DOHH2 (cell line): ENCODE measurements around the gene HOMER3.

Experiments
- H3F3A ChIP-seq: fragments of 200-600 bp; sonication (generic), shearing (Covaris generic); 2 replicates; pipeline ENCODE4 v1.6.0; 2016; ENCODE audit warnings: antibody characterized with exemption, mild to moderate bottlenecking; ENCODE audit not compliant: control insufficient read depth, insufficient read depth
- H3K27ac ChIP-seq: fragments of 200-600 bp; sonication (generic); 2 replicates; pipeline ENCODE4 v1.5.1; 2014; ENCODE audit warnings: low read depth, mild to moderate bottlenecking, low read length, moderate library complexity
- H3K27me3 ChIP-seq: fragments of 200-600 bp; sonication (generic); 2 replicates; pipeline ENCODE4 v1.6.1; 2014; ENCODE audit warnings: mild to moderate bottlenecking, low read length, mixed read lengths; ENCODE audit not compliant: control insufficient read depth
- H3K36me3 ChIP-seq: fragments of 200-600 bp; sonication (generic); 2 replicates; pipeline ENCODE4 v1.6.1; 2014; ENCODE audit warnings: mild to moderate bottlenecking, low read length, moderate library complexity, mixed read lengths; ENCODE audit not compliant: control insufficient read depth
- H3K4me1 ChIP-seq: fragments of 200-600 bp; sonication (generic); 2 replicates; pipeline ENCODE4 v1.6.1; 2014; ENCODE audit warnings: mild to moderate bottlenecking, low read length, mixed read lengths; ENCODE audit not compliant: control insufficient read depth
- H3K4me2 ChIP-seq: fragments of 200-600 bp; sonication (generic); 2 replicates; pipeline ENCODE4 v1.6.0; 2014; ENCODE audit warnings: mild to moderate bottlenecking, low read length, moderate library complexity
- H3K4me3 ChIP-seq: fragments of 200-600 bp; sonication (generic); 2 replicates; pipeline ENCODE4 v1.5.1; 2014; ENCODE audit warnings: mild to moderate bottlenecking, low read length, mixed read lengths
- H3K79me2 ChIP-seq: fragments of 200-600 bp; sonication (generic); 2 replicates; pipeline ENCODE4 v1.6.1; 2014; ENCODE audit warnings: mild to moderate bottlenecking, low read length, mixed read lengths; ENCODE audit not compliant: control insufficient read depth
- H3K9me2 ChIP-seq: fragments of 200-600 bp; sonication (generic); replicated peaks from 2 replicates; pipeline ENCODE4 v1.6.1; 2014; ENCODE audit warnings: mild to moderate bottlenecking, low read length, mixed read lengths; ENCODE audit not compliant: control insufficient read depth
- H3K9me3 ChIP-seq: fragments of 200-600 bp; sonication (generic); 2 replicates; pipeline ENCODE4 v1.6.1; 2014; ENCODE audit warnings: antibody characterized with exemption, low read length, mixed read lengths; ENCODE audit not compliant: control insufficient read depth, insufficient read depth
- H4K20me1 ChIP-seq: fragments of 200-600 bp; sonication (generic); 2 replicates; pipeline ENCODE4 v1.6.0; 2014; ENCODE audit warnings: low read depth, mild to moderate bottlenecking, antibody characterized with exemption, low read length, moderate library complexity; ENCODE audit not compliant: control insufficient read depth, insufficient read depth
- CTCF ChIP-seq: fragments of 200-600 bp; sonication (generic); IDR thresholded peaks from one replicate; pipeline ENCODE4 v1.5.1; 2014; ENCODE audit warnings: antibody characterized with exemption, mild to moderate bottlenecking, low read depth, low read length; ENCODE audit not compliant: poor library complexity, severe bottlenecking
- EZH2phosphoT487 ChIP-seq: fragments of 200-600 bp; sonication (generic); IDR thresholded peaks from 2 replicates; pipeline ENCODE4 v1.6.1; 2017; ENCODE audit warnings: borderline replicate concordance, mild to moderate bottlenecking, antibody characterized with exemption, low read length, moderate library complexity, mixed read lengths

Gene HOMER3

DNA sequence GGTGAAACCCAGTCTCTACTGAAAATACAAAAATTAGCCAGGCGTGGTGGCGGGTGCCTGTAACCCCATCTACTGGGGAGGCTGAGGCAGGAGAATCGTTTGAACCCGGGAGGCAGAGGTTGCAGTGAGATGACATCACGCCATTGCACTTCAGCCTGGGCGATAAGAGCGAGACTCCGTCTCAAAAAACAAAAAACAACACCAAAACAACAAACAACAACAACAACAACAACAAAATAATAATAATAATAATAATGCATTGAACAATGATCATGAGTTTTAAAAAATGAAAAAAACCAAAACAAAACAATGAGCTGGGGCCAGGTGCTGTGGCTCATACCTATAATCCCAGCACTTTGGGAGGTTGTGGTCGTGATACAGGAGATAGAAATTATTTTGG lies 23.1 kb upstream of the HOMER3 start:
- Histone ChIP-seq H3F3A (no peaks in the 10 kb centered on the region), H3K4me3 (no peak overlapping the region), H4K20me1 (no peaks in the 10 kb centered on the region), H3K27ac (no peak overlapping the region), H3K79me2 (no peaks in the 10 kb centered on the region), H3K9me3 (no peaks in the 10 kb centered on the region), H3K4me2 (no peak overlapping the region), H3K9me2 (no peaks in the 10 kb centered on the region), H3K36me3 (no peaks in the 10 kb centered on the region), H3K4me1 (peaks cover 6% of the 10 kb centered on the region), H3K27me3 (peaks cover 3% of the 10 kb centered on the region; the same call in 1 of the 2 replicates)
- TF ChIP-seq EZH2phosphoT487: no peak
- no peak for TF ChIP-seq CTCF

DNA sequence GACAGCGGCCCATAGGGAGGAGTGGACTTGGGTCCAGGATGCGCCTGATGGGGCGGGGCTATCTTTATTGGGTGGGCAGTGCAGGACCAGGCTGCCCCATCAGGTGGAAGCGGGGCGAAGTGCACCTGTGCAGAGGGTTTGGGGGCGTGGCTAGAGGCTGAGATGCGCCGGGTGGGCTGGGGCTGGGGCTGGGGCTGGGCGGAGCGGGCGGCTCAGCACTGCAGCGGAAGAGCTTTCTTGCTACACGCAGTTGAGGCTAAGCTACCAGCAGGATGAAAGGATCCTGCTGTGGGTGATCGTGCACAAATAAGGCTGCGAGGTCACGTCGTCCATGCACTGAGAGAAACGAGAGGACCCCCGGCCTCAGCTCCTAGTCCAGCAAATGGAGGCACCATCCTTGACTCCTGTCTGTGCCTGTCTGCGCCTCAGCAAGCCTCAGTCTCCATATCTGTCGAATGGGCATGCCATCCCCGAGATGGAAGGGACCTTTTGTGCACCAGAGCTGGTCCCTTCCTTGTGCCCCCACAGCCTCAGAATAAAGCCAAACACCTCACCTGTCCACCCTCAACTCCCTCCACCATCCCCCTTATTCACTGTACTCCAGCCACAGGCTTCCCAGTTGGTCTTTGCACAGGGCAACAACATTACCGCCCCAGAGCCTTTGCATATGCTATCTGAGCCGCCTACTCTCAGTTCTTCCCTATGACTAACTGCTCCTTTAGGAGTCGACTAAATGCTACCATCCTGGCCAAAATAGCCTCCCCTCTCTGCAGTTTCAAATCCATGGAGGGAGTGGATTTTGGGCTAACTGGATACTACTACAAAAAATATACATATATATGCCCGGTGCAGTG lies 21.0 kb upstream of the HOMER3 start:
- Histone ChIP-seq H3K9me2 (no peaks in the 10 kb centered on the region), H3K27me3 (peaks cover 3% of the 10 kb centered on the region; the same call in 1 of the 2 replicates), H4K20me1 (no peaks in the 10 kb centered on the region), H3K4me1 (peaks cover 6% of the 10 kb centered on the region), H3K4me2 (0 out of 2 replicates have a peak overlapping the region, but pooled peaks have one; percentile 11), H3K9me3 (no peaks in the 10 kb centered on the region), H3F3A (no peaks in the 10 kb centered on the region), H3K79me2 (no peaks in the 10 kb centered on the region), H3K27ac (no peak overlapping the region), H3K4me3 (no peak overlapping the region), H3K36me3 (no peaks in the 10 kb centered on the region)
- no peak for TF ChIP-seq CTCF
- TF ChIP-seq EZH2phosphoT487: no peak

- no peak for TF ChIP-seq CTCF
- no peak for TF ChIP-seq EZH2phosphoT487
- H3K4me1 ChIP-seq: peaks cover 3% of the 10 kb centered on the region; the same call in 1 of the 2 replicates
- no peaks in the 10 kb centered on the region for H4K20me1 ChIP-seq
- no peak overlapping the region for H3K4me2 ChIP-seq
- no peaks in the 10 kb centered on the region for H3K79me2 ChIP-seq
- no peak overlapping the region for H3K27ac ChIP-seq
- no peaks in the 10 kb centered on the region for H3K9me2 ChIP-seq
- H3K9me3 ChIP-seq: no peaks in the 10 kb centered on the region
- H3K4me3 ChIP-seq: no peak overlapping the region
- peaks cover 3% of the 10 kb centered on the region; the same call in 1 of the 2 replicates for H3K27me3 ChIP-seq
- no peaks in the 10 kb centered on the region for H3F3A ChIP-seq
- H3K36me3 ChIP-seq: no peaks in the 10 kb centered on the region
Observed at GRCh38 chr19:18960370-18960769, 19.4 kb upstream of the HOMER3 start.
